ENCODE data around the gene ADAM22. TPM values are rescaled to one million over a fixed set of nuclear protein-coding genes. Genes with fewer than 3 reads are reported as not detected.

The ADAM22 gene
- total and polyA plus RNA-seq, 12 donors, result 2.3 to 35.0 (median 17.0) TPM

DNA sequence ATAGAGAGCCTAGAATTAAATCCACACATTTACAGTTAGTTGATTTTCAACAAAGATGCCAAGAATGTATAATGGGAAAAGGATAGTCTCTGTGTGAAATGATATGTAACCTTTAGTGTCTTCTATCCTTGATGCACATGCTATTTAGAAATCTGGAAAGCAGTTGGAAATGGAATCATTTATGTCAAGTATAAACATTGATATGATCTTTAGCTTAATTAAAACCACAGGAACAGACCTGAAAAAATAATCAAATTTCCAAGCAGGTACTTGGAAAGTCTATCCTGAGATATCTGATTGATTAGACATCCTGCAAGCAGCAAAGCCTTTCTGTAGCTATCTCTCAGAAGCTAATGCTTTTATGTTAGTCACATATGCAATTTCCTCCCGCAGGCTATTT lies 310.2 kb downstream of the ADAM22 start:
- intact Hi-C loops (cut with DNase I), result loop anchor here (5.0 kb wide), 2 partner anchors 113 to 118 kb away; no protein-coding TSS in a partner anchor
- WGBS, 4 donors, result 80 to 100% (median 85%) methylated on average over 1 of the region's 1 CpG

More for the DNA sequence above, 310.2 kb downstream of the ADAM22 start:
- TF ChIP-seq POLR2A (IDR thresholded peaks at IDR 0.05) (no peak), CTCF (IDR thresholded peaks at IDR 0.05) (no peak)
- Histone ChIP-seq H3K4me3 (no peak overlapping the region), H3K9me3 (replicated peaks in 1 of 3) (no peaks in the 10 kb centered on the region), H3K27me3 (no peaks in the 10 kb centered on the region), H3K36me3 (replicated peaks in 1 of 2) (no peaks in the 10 kb centered on the region), H3K4me1 (replicated peaks in 1 of 2) (peaks cover 0 to 5% of the 10 kb centered on the region in 2 donors), H3K27ac (no peak overlapping the region)
- DNase-seq, result no peak

Other genes with a start within 250 kb of the ADAM22 start
- 10 to 100 TPM in 8 of 9 donors, 1 to 10 TPM in 1; 9.9 to 57.2 (median 25.8) TPM for gene SLC25A40, start 57.9 kb upstream of the ADAM22 start, total RNA-seq
- 10 to 100 TPM in 1 of 3 donors, 1 to 10 TPM in 2; 4.5 to 21.6 (median 6.1) TPM for gene SLC25A40, start 57.9 kb upstream of the ADAM22 start, polyA plus RNA-seq
- gene DBF4, start 57.8 kb upstream of the ADAM22 start, total RNA-seq, result 10 to 100 TPM in 2 of 9 donors, 1 to 10 TPM in 6, under 1 TPM in 1; 0.91 to 23.2 (median 7.5) TPM
- gene DBF4, start 57.8 kb upstream of the ADAM22 start, polyA plus RNA-seq, result 1 to 10 TPM; 5.6 to 6.6 (median 5.8) TPM